Measurements from ENCODE around the gene HS6ST3.

HS6ST3 gene

DNA sequence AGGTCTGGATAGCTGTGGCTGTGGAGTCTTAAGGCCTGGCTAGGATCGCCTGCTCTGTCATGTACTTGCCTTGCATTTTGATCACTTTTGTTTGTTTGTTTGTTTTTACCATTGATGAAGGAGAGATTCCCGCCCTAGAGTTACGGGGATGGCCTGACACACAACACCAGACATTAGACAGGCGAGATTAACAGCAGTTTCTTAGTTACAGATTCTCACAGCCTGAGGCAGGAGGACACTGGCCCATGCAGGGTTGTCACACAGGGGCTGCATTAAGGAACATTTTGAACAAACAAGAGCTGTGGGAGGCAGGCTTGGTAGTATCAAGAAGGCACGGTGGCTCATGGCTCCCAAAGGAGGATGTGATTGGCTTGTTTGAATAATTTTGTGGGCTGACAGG, 291.8 kb downstream of the HS6ST3 start:
- Histone ChIP-seq H3K79me2 (ENCODE audit: low read length) (no peaks in the 10 kb centered on the region), H3K27ac (ENCODE audit: low read length) (no peak overlapping the region), H3K4me2 (ENCODE audit: low read length) (peak overlapping the region; percentile 4), H3K4me1 (ENCODE audit: low read length) (peaks cover 13% of the 10 kb centered on the region), H2AFZ (ENCODE audit: low read depth, low read length) (peak overlapping the region; percentile 42; the same call in 1 of the 2 replicates), H3K27me3 (ENCODE audit: low read depth, low read length) (no peaks in the 10 kb centered on the region), H4K20me1 (ENCODE audit: insufficient read depth, low read length) (no peaks in the 10 kb centered on the region), H3K4me3 (ENCODE audit: low read length) (no peak overlapping the region), H3K9ac (ENCODE audit: low read length) (no peak overlapping the region), H3K9me3 (ENCODE audit: insufficient read depth, low read length) (no peaks in the 10 kb centered on the region), H3K36me3 (replicated peaks; ENCODE audit: low read depth, low read length) (no peaks in the 10 kb centered on the region)
- TF ChIP-seq, protein P1, sequence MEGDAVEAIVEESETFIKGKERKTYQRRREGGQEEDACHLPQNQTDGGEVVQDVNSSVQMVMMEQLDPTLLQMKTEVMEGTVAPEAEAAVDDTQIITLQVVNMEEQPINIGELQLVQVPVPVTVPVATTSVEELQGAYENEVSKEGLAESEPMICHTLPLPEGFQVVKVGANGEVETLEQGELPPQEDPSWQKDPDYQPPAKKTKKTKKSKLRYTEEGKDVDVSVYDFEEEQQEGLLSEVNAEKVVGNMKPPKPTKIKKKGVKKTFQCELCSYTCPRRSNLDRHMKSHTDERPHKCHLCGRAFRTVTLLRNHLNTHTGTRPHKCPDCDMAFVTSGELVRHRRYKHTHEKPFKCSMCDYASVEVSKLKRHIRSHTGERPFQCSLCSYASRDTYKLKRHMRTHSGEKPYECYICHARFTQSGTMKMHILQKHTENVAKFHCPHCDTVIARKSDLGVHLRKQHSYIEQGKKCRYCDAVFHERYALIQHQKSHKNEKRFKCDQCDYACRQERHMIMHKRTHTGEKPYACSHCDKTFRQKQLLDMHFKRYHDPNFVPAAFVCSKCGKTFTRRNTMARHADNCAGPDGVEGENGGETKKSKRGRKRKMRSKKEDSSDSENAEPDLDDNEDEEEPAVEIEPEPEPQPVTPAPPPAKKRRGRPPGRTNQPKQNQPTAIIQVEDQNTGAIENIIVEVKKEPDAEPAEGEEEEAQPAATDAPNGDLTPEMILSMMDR (IDR thresholded peaks at IDR 0.05; ENCODE audit: low read depth, low read length): no peak
- TF ChIP-seq EZH2phosphoT487 (IDR thresholded peaks at IDR 0.05; ENCODE audit: low read depth): no peak

DNA sequence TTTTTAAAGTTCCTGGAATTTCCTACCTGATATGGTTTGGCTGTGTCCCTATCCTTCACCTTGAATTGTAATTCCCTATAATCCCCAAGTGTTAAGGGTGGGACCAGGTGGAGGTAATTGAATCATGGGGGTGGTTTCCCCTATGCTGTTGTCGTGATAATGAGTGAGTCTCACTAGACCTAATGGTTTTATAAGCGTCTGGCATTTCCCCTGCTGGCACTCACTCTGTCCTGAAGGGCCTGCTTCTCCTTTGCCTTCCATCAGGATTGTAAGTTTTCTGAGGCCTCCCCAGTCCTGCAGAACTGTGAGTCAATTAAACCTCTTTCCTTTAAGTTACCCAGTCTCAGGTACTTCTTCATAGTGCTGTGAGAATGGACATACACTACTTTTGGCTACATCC, 298.7 kb downstream of the HS6ST3 start:
- H3K79me2 ChIP-seq (ENCODE audit: low read length): no peaks in the 10 kb centered on the region
- no peak overlapping the region for H3K9ac ChIP-seq (ENCODE audit: low read length)
- no peak overlapping the region for H3K4me3 ChIP-seq (ENCODE audit: low read length)
- no peak overlapping the region for H3K4me2 ChIP-seq (ENCODE audit: low read length)
- no peak for TF ChIP-seq EZH2phosphoT487 (IDR thresholded peaks at IDR 0.05; ENCODE audit: low read depth)
- TF ChIP-seq, protein P1 (IDR thresholded peaks at IDR 0.05; ENCODE audit: low read depth, low read length): no peak
- H3K9me3 ChIP-seq (ENCODE audit: insufficient read depth, low read length): no peaks in the 10 kb centered on the region
- no peaks in the 10 kb centered on the region for H3K4me1 ChIP-seq (ENCODE audit: low read length)
- no peaks in the 10 kb centered on the region for H4K20me1 ChIP-seq (ENCODE audit: insufficient read depth, low read length)
- no peak overlapping the region for H3K27ac ChIP-seq (ENCODE audit: low read length)
- no peaks in the 10 kb centered on the region for H3K27me3 ChIP-seq (ENCODE audit: low read depth, low read length)
- no peaks in the 10 kb centered on the region for H3K36me3 ChIP-seq (replicated peaks; ENCODE audit: low read depth, low read length)
- H2AFZ ChIP-seq (ENCODE audit: low read depth, low read length): no peak overlapping the region

DNA sequence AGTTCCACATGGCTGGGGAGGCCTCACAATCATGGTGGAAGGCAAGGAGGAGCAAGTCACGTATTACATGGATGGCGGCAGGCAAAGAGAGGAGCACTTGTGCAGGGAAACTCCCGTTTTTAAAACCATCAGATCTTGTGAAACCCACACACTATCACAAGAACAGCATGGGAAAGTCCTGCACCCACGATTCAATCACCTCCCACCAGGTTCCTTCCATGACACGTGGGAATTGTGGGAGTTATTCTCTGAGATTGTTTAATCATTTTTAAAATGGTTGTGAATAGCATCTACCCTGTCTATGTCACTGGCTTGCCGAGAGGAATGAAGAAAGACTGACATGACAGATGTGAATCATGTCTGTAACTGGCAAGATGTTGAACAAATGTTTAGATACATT, 301.7 kb downstream of the HS6ST3 start:
- Histone ChIP-seq H3K4me1 (ENCODE audit: low read length) (no peaks in the 10 kb centered on the region), H3K4me2 (ENCODE audit: low read length) (no peak overlapping the region), H3K4me3 (ENCODE audit: low read length) (no peak overlapping the region), H3K27me3 (ENCODE audit: low read depth, low read length) (no peaks in the 10 kb centered on the region), H3K36me3 (replicated peaks; ENCODE audit: low read depth, low read length) (no peaks in the 10 kb centered on the region), H3K9ac (ENCODE audit: low read length) (no peak overlapping the region), H4K20me1 (ENCODE audit: insufficient read depth, low read length) (no peaks in the 10 kb centered on the region), H3K79me2 (ENCODE audit: low read length) (no peaks in the 10 kb centered on the region), H2AFZ (ENCODE audit: low read depth, low read length) (no peak overlapping the region), H3K27ac (ENCODE audit: low read length) (no peak overlapping the region), H3K9me3 (ENCODE audit: insufficient read depth, low read length) (no peaks in the 10 kb centered on the region)
- no peak for TF ChIP-seq EZH2phosphoT487 (IDR thresholded peaks at IDR 0.05; ENCODE audit: low read depth)
- TF ChIP-seq, protein P1 (IDR thresholded peaks at IDR 0.05; ENCODE audit: low read depth, low read length): no peak

DNA sequence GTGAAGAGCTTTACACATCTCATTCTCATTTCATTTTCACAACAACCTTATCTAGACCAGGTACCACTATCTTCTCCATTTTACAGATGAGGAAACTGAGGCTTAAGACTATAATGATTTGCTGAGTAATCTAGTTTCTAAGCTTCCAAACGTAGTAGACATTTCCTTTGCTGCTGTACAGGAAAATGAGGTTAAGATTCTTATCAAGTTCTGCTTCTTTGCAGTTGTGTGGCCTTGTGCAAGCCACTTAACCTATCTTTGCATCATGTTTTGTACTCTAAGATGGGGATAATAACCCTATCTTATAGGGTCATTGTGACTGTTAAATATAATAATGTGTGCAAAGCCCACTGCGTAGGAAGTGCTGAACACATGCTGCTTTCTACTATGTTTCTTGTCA, 307.9 kb downstream of the HS6ST3 start:
- Histone ChIP-seq H3K9ac (ENCODE audit: low read length) (no peak overlapping the region), H3K27me3 (ENCODE audit: low read depth, low read length) (no peaks in the 10 kb centered on the region), H3K9me3 (ENCODE audit: insufficient read depth, low read length) (no peaks in the 10 kb centered on the region), H2AFZ (ENCODE audit: low read depth, low read length) (no peak overlapping the region), H3K36me3 (replicated peaks; ENCODE audit: low read depth, low read length) (no peaks in the 10 kb centered on the region), H3K79me2 (ENCODE audit: low read length) (no peaks in the 10 kb centered on the region), H3K27ac (ENCODE audit: low read length) (no peak overlapping the region), H3K4me2 (ENCODE audit: low read length) (no peak overlapping the region), H3K4me3 (ENCODE audit: low read length) (no peak overlapping the region), H4K20me1 (ENCODE audit: insufficient read depth, low read length) (no peaks in the 10 kb centered on the region), H3K4me1 (ENCODE audit: low read length) (no peaks in the 10 kb centered on the region)
- no peak for TF ChIP-seq EZH2phosphoT487 (IDR thresholded peaks at IDR 0.05; ENCODE audit: low read depth)
- TF ChIP-seq, protein P1 (IDR thresholded peaks at IDR 0.05; ENCODE audit: low read depth, low read length): no peak

Data from OCI-LY3 (cell line).